PFSK-1 (cell line): ENCODE results near the gene PDE8A.
A peak's percentile ranks its signal among the peaks of the same experiment; 100 is the strongest.

Experiments used
- SIN3A ChIP-seq: IDR thresholded peaks from 2 replicates; pipeline ENCODE4 v1.6.1; 2012; ENCODE audit warnings: mild to moderate bottlenecking, low read length, moderate library complexity, borderline replicate concordance; ENCODE audit not compliant: insufficient read depth
- TF ChIP-seq, protein P1 (sequence below), 2 experiments: IDR thresholded peaks; 2 replicates each; pipeline versions ENCODE4 v1.6.1 to v1.8.0; 2011 to 2012; ENCODE audit warnings: low read depth in 2 of 2, low read length in 2 of 2, control low read depth in 1 of 2, inconsistent platforms in 1 of 2, mild to moderate bottlenecking in 1 of 2, moderate library complexity in 1 of 2; ENCODE audit not compliant: insufficient read depth in 1 of 2

DNA sequence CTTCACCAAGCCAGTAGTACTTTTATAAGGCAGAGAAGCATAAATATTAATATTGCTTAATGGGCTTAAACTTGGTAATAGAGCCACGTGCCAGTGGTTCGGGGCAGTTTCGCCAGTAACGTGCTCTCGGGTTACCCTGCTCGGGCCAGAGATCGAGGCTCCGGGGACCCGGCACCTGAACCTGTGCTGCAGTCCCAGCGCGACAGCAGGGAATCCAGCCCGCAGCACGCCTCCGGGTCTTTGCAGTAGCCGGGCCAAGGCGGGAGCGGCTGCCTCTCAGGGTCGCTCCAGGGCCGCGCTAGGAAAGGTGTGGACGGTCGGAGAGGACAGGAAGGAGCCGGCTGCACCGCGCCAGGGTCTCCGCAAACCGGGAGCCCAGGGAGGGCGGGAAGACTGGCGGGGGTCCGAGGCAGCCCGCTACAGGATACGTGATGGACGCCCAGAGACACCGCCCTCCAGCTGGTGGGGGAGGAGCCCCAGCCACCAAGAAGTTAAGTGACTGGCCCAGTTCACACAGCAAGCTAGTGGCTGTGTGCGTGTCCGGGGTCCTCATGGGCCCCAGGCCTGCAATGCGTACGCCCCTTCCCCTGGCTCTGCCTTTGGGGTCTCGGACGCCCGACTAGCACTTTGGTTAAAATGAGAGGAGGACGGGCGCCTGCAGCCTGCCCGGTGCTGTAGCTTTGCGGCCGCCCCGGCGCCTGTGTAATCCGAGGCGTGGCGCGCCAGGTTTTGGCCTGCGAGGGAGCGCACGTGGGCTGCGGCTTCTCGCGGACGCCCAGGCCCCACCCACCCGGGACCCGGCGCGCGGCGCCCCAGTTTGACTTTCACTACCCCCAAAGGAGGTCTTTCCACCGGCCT, 1.2 kb upstream of the PDE8A start:
- TF ChIP-seq, protein P1, sequence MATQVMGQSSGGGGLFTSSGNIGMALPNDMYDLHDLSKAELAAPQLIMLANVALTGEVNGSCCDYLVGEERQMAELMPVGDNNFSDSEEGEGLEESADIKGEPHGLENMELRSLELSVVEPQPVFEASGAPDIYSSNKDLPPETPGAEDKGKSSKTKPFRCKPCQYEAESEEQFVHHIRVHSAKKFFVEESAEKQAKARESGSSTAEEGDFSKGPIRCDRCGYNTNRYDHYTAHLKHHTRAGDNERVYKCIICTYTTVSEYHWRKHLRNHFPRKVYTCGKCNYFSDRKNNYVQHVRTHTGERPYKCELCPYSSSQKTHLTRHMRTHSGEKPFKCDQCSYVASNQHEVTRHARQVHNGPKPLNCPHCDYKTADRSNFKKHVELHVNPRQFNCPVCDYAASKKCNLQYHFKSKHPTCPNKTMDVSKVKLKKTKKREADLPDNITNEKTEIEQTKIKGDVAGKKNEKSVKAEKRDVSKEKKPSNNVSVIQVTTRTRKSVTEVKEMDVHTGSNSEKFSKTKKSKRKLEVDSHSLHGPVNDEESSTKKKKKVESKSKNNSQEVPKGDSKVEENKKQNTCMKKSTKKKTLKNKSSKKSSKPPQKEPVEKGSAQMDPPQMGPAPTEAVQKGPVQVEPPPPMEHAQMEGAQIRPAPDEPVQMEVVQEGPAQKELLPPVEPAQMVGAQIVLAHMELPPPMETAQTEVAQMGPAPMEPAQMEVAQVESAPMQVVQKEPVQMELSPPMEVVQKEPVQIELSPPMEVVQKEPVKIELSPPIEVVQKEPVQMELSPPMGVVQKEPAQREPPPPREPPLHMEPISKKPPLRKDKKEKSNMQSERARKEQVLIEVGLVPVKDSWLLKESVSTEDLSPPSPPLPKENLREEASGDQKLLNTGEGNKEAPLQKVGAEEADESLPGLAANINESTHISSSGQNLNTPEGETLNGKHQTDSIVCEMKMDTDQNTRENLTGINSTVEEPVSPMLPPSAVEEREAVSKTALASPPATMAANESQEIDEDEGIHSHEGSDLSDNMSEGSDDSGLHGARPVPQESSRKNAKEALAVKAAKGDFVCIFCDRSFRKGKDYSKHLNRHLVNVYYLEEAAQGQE (IDR thresholded peaks at IDR 0.05; ENCODE audit: insufficient read depth in 1 of 2, low read depth in 2 of 2, low read length in 2 of 2), result no peak
- TF ChIP-seq SIN3A, result peak; percentile 97; the same call in 1 of the 2 replicates
